Osteoblast (primary cell): ENCODE measurements around the gene NPHS1. TPM values are rescaled to one million over a fixed set of nuclear protein-coding genes. Genes with fewer than 3 reads are reported as not detected.

Experiments
- DNase-seq: peaks from one replicate; pipeline ENCODE4 v3.0.0; 2011; ENCODE audit warnings: low spot score, mixed read lengths; ENCODE audit not compliant: insufficient read length; ENCODE audit errors: missing footprints
- H2AFZ ChIP-seq: 2 replicates; pipeline ENCODE4 v1.6.0; 2011; ENCODE audit warnings: mild to moderate bottlenecking, low read length
- H3K27ac ChIP-seq: 2 replicates; pipeline ENCODE4 v1.5.1; 2011; ENCODE audit warnings: mild to moderate bottlenecking, low read depth, low read length, moderate library complexity
- H3K27me3 ChIP-seq: 2 replicates; pipeline ENCODE4 v1.6.0; 2012; ENCODE audit warnings: mild to moderate bottlenecking, control low read depth, inconsistent platforms, low read length, moderate library complexity; ENCODE audit not compliant: insufficient read depth
- H3K36me3 ChIP-seq: 2 replicates; pipeline ENCODE4 v1.5.1; 2011; ENCODE audit warnings: mild to moderate bottlenecking, low read length, control low read depth, moderate library complexity; ENCODE audit not compliant: insufficient read depth
- H3K4me1 ChIP-seq: 2 replicates; pipeline ENCODE4 v1.5.1; 2011; ENCODE audit warnings: mild to moderate bottlenecking, low read length, control low read depth, moderate library complexity; ENCODE audit not compliant: insufficient read depth
- H3K4me2 ChIP-seq: 2 replicates; pipeline ENCODE4 v1.6.0; 2011; ENCODE audit warnings: mild to moderate bottlenecking, low read length; ENCODE audit not compliant: insufficient read depth
- H3K4me3 ChIP-seq: fragments of 200-600 bp; sonication (generic); 3 replicates; pipeline ENCODE4 v1.5.1; 2012; ENCODE audit warnings: mild to moderate bottlenecking, low read length, inconsistent platforms; ENCODE audit not compliant: insufficient read depth
- H3K79me2 ChIP-seq: 2 replicates; pipeline ENCODE4 v1.6.0; 2012; ENCODE audit warnings: mild to moderate bottlenecking, low read length, control low read depth, inconsistent platforms; ENCODE audit not compliant: insufficient read depth
- H3K9me3 ChIP-seq: 2 replicates; pipeline ENCODE4 v1.5.1; 2011; ENCODE audit warnings: low read depth, low read length, control low read depth
- H4K20me1 ChIP-seq: 2 replicates; pipeline ENCODE4 v1.6.0; 2012; ENCODE audit warnings: mild to moderate bottlenecking, low read length, control low read depth; ENCODE audit not compliant: insufficient read depth
- total RNA-seq: library from RNA; depleted of rRNA; stranded (reverse); fragments of >200 nt; gene quantifications from 2 replicates; pipeline ENCODE4 v1.2.3, GENCODE V29; 2012
- TF ChIP-seq, protein P1 (sequence below): IDR thresholded peaks from 2 replicates; pipeline ENCODE4 v1.5.1; 2011; ENCODE audit warnings: mild to moderate bottlenecking, low read depth, low read length, moderate library complexity; ENCODE audit errors: extremely low read depth

NPHS1 gene
- total RNA-seq, 1 donor: not detected

DNA sequence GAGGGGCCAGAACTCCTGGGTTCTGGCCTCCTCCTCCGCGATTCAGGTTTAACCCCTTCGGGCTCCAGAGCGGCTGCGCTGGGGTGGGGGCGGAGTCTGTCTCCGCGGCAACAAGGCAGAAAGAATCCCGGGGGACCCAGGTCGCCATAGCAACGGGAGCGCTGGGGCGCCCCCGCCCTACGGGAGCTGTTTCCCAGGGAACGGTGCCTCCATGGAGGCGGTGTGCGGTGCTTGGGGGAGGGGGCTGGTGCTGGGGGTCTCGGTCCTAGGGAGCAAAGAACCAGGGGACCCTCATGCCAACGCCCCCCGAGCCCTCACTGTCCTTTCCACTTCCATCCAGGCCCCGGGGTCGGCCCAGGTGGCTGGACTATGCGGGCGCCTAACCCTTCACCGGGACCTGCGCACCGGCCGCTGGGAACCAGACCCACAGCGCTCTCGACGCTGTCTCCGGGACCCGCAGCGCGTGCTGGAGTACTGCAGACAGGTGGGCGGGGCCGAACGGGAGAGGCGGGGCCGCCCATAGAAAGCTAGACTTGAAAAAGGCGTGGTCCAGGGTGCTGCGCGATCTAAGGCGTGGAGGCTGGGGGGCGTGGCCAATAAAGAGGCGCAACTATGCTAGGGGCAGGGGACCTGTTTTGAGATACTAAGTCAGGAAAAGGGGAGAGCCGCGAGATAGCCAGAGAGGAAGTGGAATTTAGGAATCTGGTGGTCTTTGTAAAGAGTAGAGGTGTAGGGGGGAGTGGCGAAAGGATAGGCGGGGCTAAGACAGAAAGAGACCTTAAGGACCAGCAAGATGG lies 17.2 kb upstream of the NPHS1 start:
- H2AFZ ChIP-seq: no peak overlapping the region
- H3K27ac ChIP-seq: no peak overlapping the region
- H3K79me2 ChIP-seq: no peaks in the 10 kb centered on the region
- no peaks in the 10 kb centered on the region for H4K20me1 ChIP-seq
- TF ChIP-seq, protein P1, sequence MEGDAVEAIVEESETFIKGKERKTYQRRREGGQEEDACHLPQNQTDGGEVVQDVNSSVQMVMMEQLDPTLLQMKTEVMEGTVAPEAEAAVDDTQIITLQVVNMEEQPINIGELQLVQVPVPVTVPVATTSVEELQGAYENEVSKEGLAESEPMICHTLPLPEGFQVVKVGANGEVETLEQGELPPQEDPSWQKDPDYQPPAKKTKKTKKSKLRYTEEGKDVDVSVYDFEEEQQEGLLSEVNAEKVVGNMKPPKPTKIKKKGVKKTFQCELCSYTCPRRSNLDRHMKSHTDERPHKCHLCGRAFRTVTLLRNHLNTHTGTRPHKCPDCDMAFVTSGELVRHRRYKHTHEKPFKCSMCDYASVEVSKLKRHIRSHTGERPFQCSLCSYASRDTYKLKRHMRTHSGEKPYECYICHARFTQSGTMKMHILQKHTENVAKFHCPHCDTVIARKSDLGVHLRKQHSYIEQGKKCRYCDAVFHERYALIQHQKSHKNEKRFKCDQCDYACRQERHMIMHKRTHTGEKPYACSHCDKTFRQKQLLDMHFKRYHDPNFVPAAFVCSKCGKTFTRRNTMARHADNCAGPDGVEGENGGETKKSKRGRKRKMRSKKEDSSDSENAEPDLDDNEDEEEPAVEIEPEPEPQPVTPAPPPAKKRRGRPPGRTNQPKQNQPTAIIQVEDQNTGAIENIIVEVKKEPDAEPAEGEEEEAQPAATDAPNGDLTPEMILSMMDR: no peak
- H3K9me3 ChIP-seq: no peaks in the 10 kb centered on the region
- DNase-seq: peak; percentile 95
- peaks cover 18% of the 10 kb centered on the region for H3K27me3 ChIP-seq
- no peaks in the 10 kb centered on the region for H3K4me1 ChIP-seq
- H3K36me3 ChIP-seq: no peaks in the 10 kb centered on the region
- peak overlapping the region; percentile 61 for H3K4me2 ChIP-seq
- H3K4me3 ChIP-seq: peak overlapping the region; percentile 53

DNA sequence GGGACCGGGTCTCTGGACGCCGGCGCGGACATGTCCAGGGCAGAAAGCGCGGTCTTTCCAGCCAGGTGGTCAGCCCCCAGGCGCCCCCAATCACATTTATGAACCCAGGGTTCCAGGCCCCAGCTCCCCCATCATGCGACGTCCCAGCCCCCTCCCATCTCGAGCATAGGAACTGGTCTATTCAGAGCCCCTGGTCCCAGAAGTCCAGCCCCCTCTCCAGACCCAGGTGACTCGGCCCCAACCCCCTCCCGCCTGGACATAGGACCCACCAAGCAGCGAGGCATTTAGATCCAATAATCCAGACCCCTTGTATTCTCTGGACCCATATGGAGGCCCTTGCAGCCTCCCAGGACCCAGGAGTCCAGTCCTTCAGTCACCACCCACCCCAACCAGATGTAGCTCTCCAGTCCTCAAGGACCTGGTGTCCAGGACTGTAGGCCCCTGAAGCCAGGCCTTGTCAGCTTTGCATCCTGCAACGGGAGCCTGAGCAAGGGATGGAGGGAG lies 16.6 kb upstream of the NPHS1 start:
- Histone ChIP-seq H3K27me3 (peaks cover 18% of the 10 kb centered on the region), H2AFZ (no peak overlapping the region)

DNA sequence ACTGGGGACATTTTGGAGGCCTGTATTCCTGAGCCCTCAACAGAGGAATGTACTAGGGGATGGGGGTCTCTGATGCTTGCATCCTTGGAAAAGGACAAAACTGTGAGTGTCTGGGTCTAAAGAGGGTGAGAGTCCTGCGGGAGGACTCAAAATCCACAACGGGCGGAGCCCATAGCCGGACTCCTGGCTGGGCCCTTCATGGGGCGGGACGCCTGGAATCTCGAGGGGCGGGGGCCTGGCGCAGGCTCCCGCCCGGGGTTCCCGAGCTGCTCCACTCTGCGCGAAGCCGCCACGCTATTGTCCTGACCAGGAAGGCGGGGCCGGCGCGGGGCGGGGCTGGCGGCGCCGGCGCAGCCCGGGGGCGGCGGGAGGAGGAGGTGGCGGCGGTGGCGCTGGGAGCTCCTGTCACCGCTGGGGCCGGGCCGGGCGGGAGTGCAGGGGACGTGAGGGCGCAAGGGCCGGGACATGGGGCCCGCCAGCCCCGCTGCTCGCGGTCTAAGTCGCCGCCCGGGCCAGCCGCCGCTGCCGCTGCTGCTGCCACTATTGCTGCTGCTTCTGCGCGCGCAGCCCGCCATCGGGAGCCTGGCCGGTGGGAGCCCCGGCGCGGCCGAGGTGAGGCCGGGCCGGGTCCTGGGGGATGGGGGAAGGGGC lies 16.0 kb upstream of the NPHS1 start, which contains the start of gene APLP1:
Gene APLP1 (plus strand): TSS at position 403 of the 651 bp plus-strand sequence. CDS start 63 bp downstream, at position 466.
- H3K4me2 ChIP-seq: peak within 1 kb of the TSS; percentile 61
- no peaks in the 10 kb centered on the region for H3K36me3 ChIP-seq
- peak; percentile 94 for DNase-seq
- H4K20me1 ChIP-seq: no peaks in the 10 kb centered on the region
- H3K9me3 ChIP-seq: no peaks in the 10 kb centered on the region
- peak within 1 kb of the TSS; percentile 53 for H3K4me3 ChIP-seq
- H3K79me2 ChIP-seq: no peaks in the 10 kb centered on the region
- TF ChIP-seq, protein P1: no peak
- peaks cover 18% of the 10 kb centered on the region for H3K27me3 ChIP-seq
- H3K4me1 ChIP-seq: no peaks in the 10 kb centered on the region
- no peak within 1 kb of the TSS for H2AFZ ChIP-seq
- H3K27ac ChIP-seq: no peak within 1 kb of the TSS

More for the DNA sequence above, 16.6 kb upstream of the NPHS1 start:
- TF ChIP-seq, protein P1: no peak
- H3K36me3 ChIP-seq: no peaks in the 10 kb centered on the region
- H3K27ac ChIP-seq: no peak overlapping the region
- peak overlapping the region; percentile 61 for H3K4me2 ChIP-seq
- no peaks in the 10 kb centered on the region for H3K79me2 ChIP-seq
- DNase-seq: peak; percentile 82
- H3K4me3 ChIP-seq: peak overlapping the region; percentile 53
- no peaks in the 10 kb centered on the region for H3K9me3 ChIP-seq
- H4K20me1 ChIP-seq: no peaks in the 10 kb centered on the region
- H3K4me1 ChIP-seq: no peaks in the 10 kb centered on the region

DNA sequence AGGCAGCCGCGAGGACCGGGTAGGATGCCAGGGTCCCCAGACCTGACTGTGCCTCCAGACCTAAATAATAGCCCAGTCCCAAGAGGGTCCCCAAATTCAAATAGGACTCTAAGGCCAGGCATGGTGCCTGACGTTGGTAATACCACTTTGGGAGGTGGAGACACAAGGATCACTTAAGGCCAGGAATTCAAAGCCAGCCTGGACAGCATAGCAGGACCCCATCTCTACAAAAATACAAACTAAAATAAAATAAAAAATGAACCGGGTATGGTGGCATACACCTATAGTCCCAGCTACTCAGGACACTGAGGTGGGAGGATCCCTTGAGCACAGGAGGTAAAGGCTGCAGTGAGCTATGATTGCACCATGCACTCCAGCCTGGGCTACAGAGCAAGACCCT lies 10.7 kb upstream of the NPHS1 start:
- Histone ChIP-seq H3K27me3 (peaks cover 54% of the 10 kb centered on the region), H3K36me3 (no peaks in the 10 kb centered on the region), H4K20me1 (no peaks in the 10 kb centered on the region), H3K4me2 (no peak overlapping the region), H3K4me3 (no peak overlapping the region), H3K9me3 (no peaks in the 10 kb centered on the region), H2AFZ (no peak overlapping the region), H3K27ac (no peak overlapping the region), H3K4me1 (no peaks in the 10 kb centered on the region), H3K79me2 (no peaks in the 10 kb centered on the region)
- DNase-seq: no peak
- TF ChIP-seq, protein P1: no peak
